Measurements from ENCODE around the gene PLXNA4.

The PLXNA4 gene

GRCh38 chr7:132075515-132075914 lies 500.8 kb downstream of the PLXNA4 start:
- FAIRE-seq, result no peak

GRCh38 chr7:132073920-132074589 lies 502.2 kb downstream of the PLXNA4 start:
- no peak for FAIRE-seq
